GM12874 (cell line): ENCODE measurements around the gene LRRC34.

Source experiments
- TF ChIP-seq, protein P1 (sequence below): IDR thresholded peaks from 2 replicates; pipeline ENCODE4 v1.5.1; 2011; ENCODE audit warnings: low read depth, mild to moderate bottlenecking, control low read depth, low read length, moderate library complexity; ENCODE audit not compliant: insufficient read depth

LRRC34 gene

DNA sequence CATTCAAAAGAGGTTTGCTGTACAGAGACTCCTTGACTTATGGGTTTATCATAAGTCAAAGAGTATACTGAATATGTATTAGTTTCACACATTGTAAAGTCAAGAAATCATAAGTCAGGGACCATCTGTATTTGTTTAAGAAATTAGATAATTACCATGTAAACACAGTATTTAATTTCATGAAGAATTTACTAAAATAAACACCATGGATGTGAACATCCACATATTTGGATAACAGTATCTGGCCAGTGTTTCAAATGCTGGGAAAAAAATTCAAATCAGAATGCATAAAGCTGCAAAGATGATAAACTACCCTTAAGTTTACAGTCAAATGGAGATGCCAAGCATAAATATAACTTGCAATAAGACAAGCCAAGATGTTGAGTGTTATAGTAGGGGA, 22.5 kb downstream of the LRRC34 start:
- TF ChIP-seq, protein P1, sequence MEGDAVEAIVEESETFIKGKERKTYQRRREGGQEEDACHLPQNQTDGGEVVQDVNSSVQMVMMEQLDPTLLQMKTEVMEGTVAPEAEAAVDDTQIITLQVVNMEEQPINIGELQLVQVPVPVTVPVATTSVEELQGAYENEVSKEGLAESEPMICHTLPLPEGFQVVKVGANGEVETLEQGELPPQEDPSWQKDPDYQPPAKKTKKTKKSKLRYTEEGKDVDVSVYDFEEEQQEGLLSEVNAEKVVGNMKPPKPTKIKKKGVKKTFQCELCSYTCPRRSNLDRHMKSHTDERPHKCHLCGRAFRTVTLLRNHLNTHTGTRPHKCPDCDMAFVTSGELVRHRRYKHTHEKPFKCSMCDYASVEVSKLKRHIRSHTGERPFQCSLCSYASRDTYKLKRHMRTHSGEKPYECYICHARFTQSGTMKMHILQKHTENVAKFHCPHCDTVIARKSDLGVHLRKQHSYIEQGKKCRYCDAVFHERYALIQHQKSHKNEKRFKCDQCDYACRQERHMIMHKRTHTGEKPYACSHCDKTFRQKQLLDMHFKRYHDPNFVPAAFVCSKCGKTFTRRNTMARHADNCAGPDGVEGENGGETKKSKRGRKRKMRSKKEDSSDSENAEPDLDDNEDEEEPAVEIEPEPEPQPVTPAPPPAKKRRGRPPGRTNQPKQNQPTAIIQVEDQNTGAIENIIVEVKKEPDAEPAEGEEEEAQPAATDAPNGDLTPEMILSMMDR: no peak

DNA sequence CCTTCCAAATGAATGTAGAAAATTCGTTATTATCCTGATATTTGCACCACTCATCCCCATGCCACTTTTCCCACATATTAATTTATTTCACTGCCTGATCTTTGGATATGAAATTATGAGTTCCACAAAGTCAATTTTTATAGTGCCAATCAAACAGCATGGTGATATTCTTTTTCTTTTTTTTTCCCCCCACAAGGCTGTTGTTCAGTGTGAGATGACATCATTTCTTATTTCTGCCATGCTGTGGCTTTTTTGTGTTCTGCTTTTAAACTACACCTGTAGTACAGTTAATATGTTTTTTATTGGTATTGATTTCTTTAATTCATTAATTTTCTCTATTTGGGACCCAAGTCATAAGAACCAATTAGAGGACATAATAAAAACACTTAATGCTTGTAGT, 24.9 kb downstream of the LRRC34 start:
- TF ChIP-seq, protein P1: no peak

DNA sequence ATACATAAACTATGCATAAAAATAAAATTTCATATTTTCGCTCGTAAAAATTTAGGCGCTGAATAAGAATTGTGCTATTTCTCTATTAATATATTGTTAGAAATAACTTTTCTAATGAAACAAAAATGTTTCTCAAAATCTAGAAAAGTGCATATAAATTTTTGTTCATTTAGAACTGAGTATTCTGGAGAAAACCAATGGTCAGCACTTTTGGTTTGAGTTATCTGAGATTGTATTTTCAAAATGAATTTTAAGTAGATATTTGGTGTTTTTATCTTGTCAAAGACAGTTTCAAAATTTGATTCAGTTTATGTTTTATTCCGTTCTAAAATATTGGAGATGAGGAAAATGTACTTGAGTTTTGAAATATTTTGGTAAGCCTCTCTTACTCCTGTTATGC, 25.6 kb downstream of the LRRC34 start:
- TF ChIP-seq, protein P1: no peak

DNA sequence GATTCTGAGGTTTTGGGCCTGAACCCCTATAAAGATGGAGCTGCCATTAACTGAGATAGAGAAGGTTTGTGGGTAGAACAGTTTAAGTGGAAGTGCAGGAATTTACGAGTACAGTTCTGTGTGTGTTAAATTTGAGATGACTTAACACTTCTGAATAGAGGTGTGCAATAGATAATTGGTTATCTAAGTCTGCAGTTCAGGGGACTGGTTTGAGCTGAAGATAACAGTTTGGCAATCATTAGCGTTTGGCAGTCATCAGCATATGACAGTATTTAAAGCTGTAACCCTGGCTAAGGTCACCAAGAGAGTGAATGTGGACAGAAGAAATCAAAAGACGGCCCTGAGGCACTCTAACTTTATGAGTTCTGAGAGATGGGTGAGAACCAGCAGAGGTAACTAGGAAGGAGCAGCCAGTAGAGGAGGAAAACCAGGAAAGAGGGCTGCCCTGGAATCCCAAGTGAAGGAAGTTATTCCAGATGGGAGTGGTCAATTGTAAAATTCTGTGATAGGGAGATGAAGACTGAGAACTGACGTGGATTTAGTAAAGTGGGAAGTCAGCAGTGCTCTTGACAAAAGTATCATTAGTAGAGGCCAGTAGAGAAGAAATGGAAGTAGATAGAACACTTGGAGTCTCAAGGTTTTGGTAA, 31.4 kb downstream of the LRRC34 start:
- TF ChIP-seq, protein P1: no peak

DNA sequence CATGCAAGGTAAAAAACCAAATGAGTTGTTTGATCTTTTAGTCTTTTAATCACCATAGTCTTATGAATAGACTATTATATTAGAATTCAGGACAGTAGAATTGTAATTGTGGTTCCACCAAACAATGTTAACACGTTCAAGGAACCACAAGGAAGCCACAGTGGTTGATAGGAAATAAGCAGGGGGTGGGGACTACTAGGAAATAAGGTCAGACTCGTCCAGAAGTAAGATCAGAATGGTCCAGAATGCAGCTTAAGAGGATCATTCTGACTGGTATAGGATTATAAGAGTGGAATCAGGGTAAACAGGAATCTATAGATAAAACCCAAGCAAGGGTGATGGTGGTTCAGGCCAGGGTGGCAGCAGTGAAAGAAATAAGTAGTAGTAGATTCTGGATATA, 32.0 kb downstream of the LRRC34 start:
- TF ChIP-seq, protein P1: no peak

DNA sequence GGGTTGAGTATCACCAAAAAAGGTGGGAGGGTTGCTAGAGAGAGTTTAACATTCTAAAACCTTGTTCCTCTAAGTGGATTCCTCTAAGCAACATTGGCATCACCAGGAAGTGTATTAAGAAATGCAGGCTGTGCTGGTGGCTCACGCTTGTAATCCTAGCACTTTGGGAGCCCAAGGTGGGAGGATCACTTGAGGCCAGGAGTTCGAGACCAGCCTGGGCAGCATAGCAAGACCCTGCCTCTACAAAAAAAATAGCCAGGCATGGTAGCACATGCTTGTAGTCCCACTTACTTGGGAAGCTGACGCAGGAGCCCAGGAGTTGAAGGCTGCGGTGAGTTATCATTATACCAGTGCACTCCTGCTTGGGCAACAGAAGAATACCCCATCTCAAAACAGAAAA, 34.9 kb downstream of the LRRC34 start:
- TF ChIP-seq, protein P1: no peak

DNA sequence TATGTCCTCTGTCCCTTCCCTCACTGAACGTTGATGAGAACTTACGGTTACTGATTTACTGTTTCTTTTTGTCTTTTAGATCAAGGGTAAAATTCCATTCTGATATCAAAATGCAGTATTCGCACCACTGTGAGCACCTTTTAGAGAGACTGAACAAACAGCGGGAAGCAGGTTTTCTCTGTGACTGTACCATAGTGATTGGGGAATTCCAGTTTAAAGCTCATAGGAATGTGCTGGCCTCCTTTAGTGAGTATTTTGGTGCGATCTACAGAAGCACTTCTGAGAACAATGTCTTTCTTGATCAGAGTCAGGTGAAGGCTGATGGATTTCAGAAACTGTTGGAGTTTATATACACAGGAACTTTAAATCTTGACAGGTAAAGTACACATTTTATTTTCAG, 38.5 kb downstream of the LRRC34 start:
- TF ChIP-seq, protein P1: no peak
